Measurements from ENCODE around the gene CREB1. TPM values are rescaled to one million over a fixed set of nuclear protein-coding genes. Genes with fewer than 3 reads are reported as not detected.

Gene CREB1
- total and polyA plus RNA-seq, 9 of the 15 experiments (the other 6 are each of a cell fraction or from before 2014, with no cell fraction given), result 8.9 to 51.3 (median 19.5) TPM

DNA sequence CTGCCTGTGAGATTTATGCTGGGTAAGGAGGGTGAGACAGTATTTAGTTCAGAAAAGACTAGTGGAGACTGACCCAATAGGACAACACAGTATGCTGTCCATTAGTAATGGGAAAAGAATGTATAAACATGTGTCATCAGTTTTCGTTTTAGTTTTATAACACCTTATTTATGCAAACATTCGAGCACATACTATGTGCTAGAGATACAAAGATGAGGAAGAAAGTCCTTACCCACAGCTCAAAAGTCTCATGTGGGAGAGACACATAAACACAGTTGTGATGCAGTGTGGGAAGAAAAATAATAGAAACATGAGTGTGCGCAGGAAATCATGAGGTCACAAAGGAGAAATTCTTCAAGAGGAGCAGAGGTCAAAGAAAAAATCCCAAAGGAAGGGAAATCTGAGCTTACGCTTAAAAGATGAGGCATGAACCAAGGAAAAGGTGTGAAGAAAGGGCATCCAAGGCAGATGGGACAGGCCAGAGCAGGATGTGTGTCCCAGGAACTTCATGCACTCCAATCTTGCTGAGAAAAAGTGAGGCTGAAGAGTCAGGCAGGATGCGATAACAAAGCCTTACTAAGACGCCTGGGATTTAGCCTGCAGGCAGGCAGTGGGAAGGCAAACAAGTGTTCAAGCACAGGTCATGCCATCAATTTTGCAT, 87.4 kb downstream of the CREB1 start:
- ChIA-PET CTCF (ENCODE audit: low intra/inter-chr PET ratio) (no interaction called here), POLR2A (no interaction called here)
- H3K9me3 ChIP-seq (replicated peaks; ENCODE audit: control insufficient read depth, insufficient read depth, low read depth, low read length), result no peaks in the 10 kb centered on the region
- no peak for ATAC-seq
- intact Hi-C loops (cut with micrococcal nuclease), result no loop called here
- H4K20me1 ChIP-seq (replicated peaks; ENCODE audit: control insufficient read depth, insufficient read depth, low read length), result no peaks in the 10 kb centered on the region
- no peaks in the 10 kb centered on the region for H3K9me1 ChIP-seq (ENCODE audit: control insufficient read depth, insufficient read depth, low read length)
- no peak overlapping the region for H3K27ac ChIP-seq (ENCODE audit: extremely low read depth, low read depth, low read length)
- H3K79me2 ChIP-seq (ENCODE audit: control insufficient read depth, insufficient read depth, low read length), result no peaks in the 10 kb centered on the region
- no peak overlapping the region for H3K4me3 ChIP-seq
- no peak overlapping the region for H3K9ac ChIP-seq (ENCODE audit: insufficient read depth in 1 of 2, low read depth in 2 of 2, low read length in 2 of 2)
- no peak for FAIRE-seq
- no peaks in the 10 kb centered on the region for H3K27me3 ChIP-seq (ENCODE audit: control insufficient read depth in 2 of 2, insufficient read depth in 2 of 2, low read length in 2 of 2)
- no peak overlapping the region for H2AFZ ChIP-seq (ENCODE audit: low read depth, low read length)
- in situ Hi-C loops (cut with MboI), result no loop called here
- no peaks in the 10 kb centered on the region for H3K4me1 ChIP-seq (replicated peaks in 1 of 2; ENCODE audit: control insufficient read depth in 2 of 2, insufficient read depth in 2 of 2, low read length in 2 of 2)
- WGBS (ENCODE audit: insufficient coverage, low coverage, missing lambda C conversion rate), result 90% methylated on average over 5 of the region's 6 CpGs
- no peak for DNase-seq (ENCODE audit: extremely low read depth in 1 of 4, low spot score in 3 of 4)
- no peak overlapping the region for H3K4me2 ChIP-seq (ENCODE audit: insufficient read depth, low read length)
- TF ChIP-seq YY1 (IDR thresholded peaks at IDR 0.05; ENCODE audit: borderline replicate concordance in 1 of 3, control insufficient read depth in 1 of 3, extremely low read depth in 1 of 3, insufficient read depth in 3 of 3, insufficient read length in 1 of 3, insufficient replicate concordance in 2 of 3, low read depth in 1 of 3, low read length in 2 of 3) (no peak), NCOA2 (IDR thresholded peaks at IDR 0.05; ENCODE audit: partially characterized antibody in 2 of 2) (no peak), RHOXF2B (CRISPR knock-in tag; conservative IDR thresholded peaks at IDR 0.05) (no peak), PHF8 (IDR thresholded peaks at IDR 0.05; ENCODE audit: borderline replicate concordance, low read length) (no peak), MEF2D (tag; conservative IDR thresholded peaks at IDR 0.05; ENCODE audit: low read depth) (no peak), MED1 (CRISPR knock-in tag; IDR thresholded peaks at IDR 0.05; ENCODE audit: borderline replicate concordance) (no peak)
- TF ChIP-seq, protein P1, sequence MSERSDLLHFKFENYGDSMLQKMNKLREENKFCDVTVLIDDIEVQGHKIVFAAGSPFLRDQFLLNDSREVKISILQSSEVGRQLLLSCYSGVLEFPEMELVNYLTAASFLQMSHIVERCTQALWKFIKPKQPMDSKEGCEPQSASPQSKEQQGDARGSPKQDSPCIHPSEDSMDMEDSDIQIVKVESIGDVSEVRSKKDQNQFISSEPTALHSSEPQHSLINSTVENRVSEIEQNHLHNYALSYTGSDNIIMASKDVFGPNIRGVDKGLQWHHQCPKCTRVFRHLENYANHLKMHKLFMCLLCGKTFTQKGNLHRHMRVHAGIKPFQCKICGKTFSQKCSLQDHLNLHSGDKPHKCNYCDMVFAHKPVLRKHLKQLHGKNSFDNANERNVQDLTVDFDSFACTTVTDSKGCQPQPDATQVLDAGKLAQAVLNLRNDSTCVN (CRISPR knock-in tag; IDR thresholded peaks at IDR 0.05), result no peak
- TF ChIP-seq, protein P2, sequence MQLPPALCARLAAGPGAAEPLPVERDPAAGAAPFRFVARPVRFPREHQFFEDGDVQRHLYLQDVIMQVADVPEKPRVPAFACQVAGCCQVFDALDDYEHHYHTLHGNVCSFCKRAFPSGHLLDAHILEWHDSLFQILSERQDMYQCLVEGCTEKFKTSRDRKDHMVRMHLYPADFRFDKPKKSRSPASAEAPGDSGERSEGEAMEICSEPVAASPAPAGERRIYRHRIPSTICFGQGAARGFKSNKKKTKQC (CRISPR knock-in tag; IDR thresholded peaks at IDR 0.05), result no peak
- TF ChIP-seq, protein P3, sequence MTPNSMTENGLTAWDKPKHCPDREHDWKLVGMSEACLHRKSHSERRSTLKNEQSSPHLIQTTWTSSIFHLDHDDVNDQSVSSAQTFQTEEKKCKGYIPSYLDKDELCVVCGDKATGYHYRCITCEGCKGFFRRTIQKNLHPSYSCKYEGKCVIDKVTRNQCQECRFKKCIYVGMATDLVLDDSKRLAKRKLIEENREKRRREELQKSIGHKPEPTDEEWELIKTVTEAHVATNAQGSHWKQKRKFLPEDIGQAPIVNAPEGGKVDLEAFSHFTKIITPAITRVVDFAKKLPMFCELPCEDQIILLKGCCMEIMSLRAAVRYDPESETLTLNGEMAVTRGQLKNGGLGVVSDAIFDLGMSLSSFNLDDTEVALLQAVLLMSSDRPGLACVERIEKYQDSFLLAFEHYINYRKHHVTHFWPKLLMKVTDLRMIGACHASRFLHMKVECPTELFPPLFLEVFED (CRISPR knock-in tag; conservative IDR thresholded peaks at IDR 0.05), result no peak
- TF ChIP-seq, protein P4, sequence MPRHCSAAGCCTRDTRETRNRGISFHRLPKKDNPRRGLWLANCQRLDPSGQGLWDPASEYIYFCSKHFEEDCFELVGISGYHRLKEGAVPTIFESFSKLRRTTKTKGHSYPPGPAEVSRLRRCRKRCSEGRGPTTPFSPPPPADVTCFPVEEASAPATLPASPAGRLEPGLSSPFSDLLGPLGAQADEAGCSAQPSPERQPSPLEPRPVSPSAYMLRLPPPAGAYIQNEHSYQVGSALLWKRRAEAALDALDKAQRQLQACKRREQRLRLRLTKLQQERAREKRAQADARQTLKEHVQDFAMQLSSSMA (CRISPR knock-in tag; IDR thresholded peaks at IDR 0.05), result no peak
- BruUV-seq (replicated peaks), result no TSS peak
- H3K36me3 ChIP-seq (ENCODE audit: control insufficient read depth, insufficient read depth, low read length), result peaks cover 70% of the 10 kb centered on the region; the same call in 2 of the 3 replicates

All from K562 (cell line).